K562 (cell line): Measurements from ENCODE around the gene PDZK1. TPM values are rescaled to one million over a fixed set of nuclear protein-coding genes. Genes with fewer than 3 reads are reported as not detected.

Experiments
- ATAC-seq: fragments of 200-7000 bp; cut with Tn5 transposase; 3 replicates; pipeline ENCODE4 v1.9.1; 2020; ENCODE audit warnings: moderate library complexity
- BruUV-seq: library from RNA; stranded (reverse); fragments of 400-500 nt; replicated peaks from 2 replicates; lab custom pipeline; 2021; lab: Mats Ljungman, UMichigan
- CTCF ChIA-PET: fragments of 300-600 bp; formaldehyde crosslinking; extraction: SDS; loops from one replicate; lab custom pipeline; 2021; ENCODE audit warnings: low intra/inter-chr PET ratio; lab: Yijun Ruan, JAX
- POLR2A ChIA-PET: fragments of 300-600, 350-650 bp; sonication (Branson Sonifier 250); formaldehyde crosslinking; extraction: SDS; loops from one replicate; lab custom pipeline; 2021; ENCODE audit warnings: antibody characterized with exemption, inconsistent platforms; lab: Yijun Ruan, JAX
- DNase-seq, 4 experiments: peaks; one replicate each; pipeline versions ENCODE4 v3.0.0 to v3.0.0-alpha.2; 2011 to 2018; ENCODE audit warnings: low spot score in 3 of 4, mixed read lengths in 3 of 4; ENCODE audit errors: extremely low read depth in 1 of 4
- FAIRE-seq: peaks from 2 replicates; lab custom pipeline; 2011; peaks lifted over from hg19 to GRCh38; lab: Jason Lieb, UNC
- H2AFZ ChIP-seq: 2 replicates; pipeline ENCODE4 v1.6.0; 2011; ENCODE audit warnings: low read depth, low read length, control low read depth, inconsistent platforms
- H3K27ac ChIP-seq: fragments of 200-600 bp; 3 replicates; pipeline ENCODE4 v1.8.0; 2011; ENCODE audit warnings: low read depth, mild to moderate bottlenecking, control low read depth, inconsistent platforms, low read length, moderate library complexity, mixed read lengths; ENCODE audit errors: extremely low read depth
- H3K27me3 ChIP-seq, 2 experiments: fragments of 300-600 bp in 1 of 2; 2 replicates in 1 of 2; 3 replicates in 1 of 2; pipeline versions ENCODE4 v1.6.0 to v1.8.0; 2011; ENCODE audit warnings: inconsistent platforms in 2 of 2, low read length in 2 of 2, mild to moderate bottlenecking in 1 of 2, mixed read lengths in 1 of 2, moderate library complexity in 1 of 2; ENCODE audit not compliant: control insufficient read depth in 2 of 2, insufficient read depth in 2 of 2
- H3K36me3 ChIP-seq: fragments of 300-600 bp; 3 replicates; pipeline ENCODE4 v1.8.0; 2011; ENCODE audit warnings: mild to moderate bottlenecking, low read length, inconsistent platforms; ENCODE audit not compliant: control insufficient read depth, insufficient read depth
- H3K4me1 ChIP-seq, 2 experiments: fragments of 200-600 bp in 1 of 2; replicated peaks in 1 of 2; 2 replicates in 1 of 2; 3 replicates in 1 of 2; pipeline versions ENCODE4 v1.5.1 to v1.8.0; 2011; ENCODE audit warnings: inconsistent platforms in 2 of 2, low read length in 2 of 2, mild to moderate bottlenecking in 1 of 2, mixed read lengths in 1 of 2, moderate library complexity in 1 of 2; ENCODE audit not compliant: control insufficient read depth in 2 of 2, insufficient read depth in 2 of 2
- H3K4me2 ChIP-seq: 2 replicates; pipeline ENCODE4 v1.6.1; 2011; ENCODE audit warnings: low read length, control low read depth, inconsistent platforms, mixed read lengths; ENCODE audit not compliant: insufficient read depth
- H3K4me3 ChIP-seq: fragments of 200-600 bp; sonication (generic), shearing (Covaris generic); 2 replicates; pipeline ENCODE4 v1.5.1; 2016; ENCODE audit warnings: control low read depth, inconsistent platforms
- H3K79me2 ChIP-seq: fragments of 200-600 bp; 3 replicates; pipeline ENCODE4 v1.8.0; 2011; ENCODE audit warnings: low read length, inconsistent platforms; ENCODE audit not compliant: control insufficient read depth, insufficient read depth
- H3K9ac ChIP-seq, 2 experiments: 2 replicates each; pipeline versions ENCODE4 v1.6.0 to v1.6.1; 2011; ENCODE audit warnings: low read depth in 2 of 2, low read length in 2 of 2, control low read depth in 1 of 2, inconsistent platforms in 1 of 2, mild to moderate bottlenecking in 1 of 2, mixed read lengths in 1 of 2; ENCODE audit not compliant: insufficient read depth in 1 of 2
- H3K9me1 ChIP-seq: one replicate; pipeline ENCODE4 v1.6.0; 2011; ENCODE audit warnings: inconsistent platforms, mild to moderate bottlenecking, low read length, moderate library complexity; ENCODE audit not compliant: control insufficient read depth, insufficient read depth
- H3K9me3 ChIP-seq: replicated peaks from 2 replicates; pipeline ENCODE4 v1.5.1; 2011; ENCODE audit warnings: low read depth, low read length, inconsistent platforms; ENCODE audit not compliant: control insufficient read depth, insufficient read depth
- H4K20me1 ChIP-seq: replicated peaks from 2 replicates; pipeline ENCODE4 v1.6.1; 2011; ENCODE audit warnings: low read length, inconsistent platforms, mixed read lengths; ENCODE audit not compliant: control insufficient read depth, insufficient read depth
- CEBPB ChIP-seq: fragments of 450-650 bp; IDR thresholded peaks from 2 replicates; pipeline ENCODE4 v1.6.1; 2016; ENCODE audit warnings: missing genetic modification characterization, missing compliant biosample characterization
- CREB1 ChIP-seq, 2 experiments: sonication (generic) in 1 of 2; formaldehyde crosslinking in 1 of 2; IDR thresholded peaks; 2 replicates each; pipeline versions ENCODE4 v1.6.1 to v1.8.0; 2012 to 2022; ENCODE audit warnings: inconsistent platforms in 1 of 2, mild to moderate bottlenecking in 1 of 2, missing genetic modification reagents in 1 of 2, moderate library complexity in 1 of 2
- CREM ChIP-seq: IDR thresholded peaks from 2 replicates; pipeline ENCODE4 v1.6.1; 2014; ENCODE audit warnings: antibody characterized with exemption, low read depth
- E2F3 ChIP-seq: fragments of 250-450 bp; sonication (Bioruptor Pico); IDR thresholded peaks from 2 replicates; pipeline ENCODE4 v1.4.0; 2020; ENCODE audit warnings: mild to moderate bottlenecking
- FIP1L1 ChIP-seq: fragments of 200-400 bp; formaldehyde crosslinking; IDR thresholded peaks from 2 replicates; pipeline ENCODE4 v1.6.1; 2018; ENCODE audit warnings: mild to moderate bottlenecking, low read depth, low read length; ENCODE audit not compliant: poor library complexity, severe bottlenecking
- HNRNPL ChIP-seq: fragments of 200-400 bp; formaldehyde crosslinking; IDR thresholded peaks from 2 replicates; pipeline ENCODE4 v1.6.1; 2017; ENCODE audit warnings: low read depth, mild to moderate bottlenecking, low read length
- JUNB ChIP-seq: fragments of 450-650 bp; formaldehyde crosslinking; conservative IDR thresholded peaks from 2 replicates; pipeline ENCODE4 v1.4.0; 2020; ENCODE audit warnings: mild to moderate bottlenecking
- XRCC3 ChIP-seq: fragments of 450-650 bp; IDR thresholded peaks from 2 replicates; pipeline ENCODE4 v1.6.1; 2017; ENCODE audit warnings: mild to moderate bottlenecking, moderate library complexity
- ZBTB12 ChIP-seq: fragments of 250-450 bp; sonication (Bioruptor Pico); IDR thresholded peaks from 2 replicates; pipeline ENCODE4 v1.4.0; 2020
- ZNF24 ChIP-seq: fragments of 450-650 bp; IDR thresholded peaks from 2 replicates; pipeline ENCODE4 v1.6.1; 2016
- ZNF253 ChIP-seq: fragments of 250-450 bp; sonication (Bioruptor Pico); conservative IDR thresholded peaks from 2 replicates; pipeline ENCODE4 v1.6.1; 2021; ENCODE audit warnings: mild to moderate bottlenecking
- ZNF316 ChIP-seq: fragments of 450-650 bp; IDR thresholded peaks from 2 replicates; pipeline ENCODE4 v1.6.1; 2016
- WGBS: fragments of 100-300 bp; shearing (Covaris generic); methylation state at CpG from one replicate; pipeline ENCODE4 v1.1.6; 2016; ENCODE audit warnings: low coverage, mixed read lengths; ENCODE audit not compliant: insufficient coverage; ENCODE audit errors: missing lambda C conversion rate; 5-methylcytosine and 5-hydroxymethylcytosine counted together
- in situ Hi-C: fragments of 300-500 bp; cut with MboI; formaldehyde crosslinking; loops from 4 replicates; pipeline ENCODE4 v1.15.0; 2018; ENCODE audit warnings: inconsistent platforms, mixed read lengths
- intact Hi-C: fragments of 100-400 bp; cut with micrococcal nuclease; formaldehyde crosslinking; loops from 2 replicates; pipeline ENCODE4 v1.14.2; 2022
- polyA plus RNA-seq, 8 experiments: library from polyadenylated mRNA; depleted of rRNA in 4 of 8; stranded (reverse) in 5 of 8; unstranded in 3 of 8; fragments of >200 nt; fragmentation: Nextera tagmentation in 2 of 8; fragmentation: Illumina TruSeq in 1 of 8; extraction: Ambion mirVana in 2 of 8; extraction: Trizol in 1 of 8; gene quantifications; 2 replicates each; pipeline versions ENCODE4 v1.2.1 to v1.2.3, GENCODE V29; 2011 to 2014; ENCODE audit warnings: inconsistent platforms in 1 of 8, missing spikeins in 1 of 8
- total RNA-seq, 7 experiments: library from RNA; depleted of rRNA in 6 of 7; stranded (reverse); fragments of >200 nt in 6 of 7; fragmentation: Illumina TruSeq in 2 of 7; extraction: Trizol in 2 of 7; gene quantifications; 2 replicates each; pipeline versions ENCODE4 v1.2.1 to v1.2.3, GENCODE V29; 2011 to 2021; ENCODE audit warnings: low replicate concordance in 1 of 7
- TF ChIP-seq, protein P1 (sequence below): fragments of 250-450 bp; sonication (Bioruptor Pico); IDR thresholded peaks from 2 replicates; pipeline ENCODE4 v1.8.0; 2021; ENCODE audit warnings: borderline replicate concordance, mild to moderate bottlenecking, moderate library complexity; ENCODE audit not compliant: poor library complexity, severe bottlenecking

The PDZK1 gene
- total and polyA plus RNA-seq, 9 of the 15 experiments (the other 6 are each of a cell fraction or from before 2014, with no cell fraction given) = 0.04 to 0.22 (median 0.16) TPM; not detected in 2

DNA sequence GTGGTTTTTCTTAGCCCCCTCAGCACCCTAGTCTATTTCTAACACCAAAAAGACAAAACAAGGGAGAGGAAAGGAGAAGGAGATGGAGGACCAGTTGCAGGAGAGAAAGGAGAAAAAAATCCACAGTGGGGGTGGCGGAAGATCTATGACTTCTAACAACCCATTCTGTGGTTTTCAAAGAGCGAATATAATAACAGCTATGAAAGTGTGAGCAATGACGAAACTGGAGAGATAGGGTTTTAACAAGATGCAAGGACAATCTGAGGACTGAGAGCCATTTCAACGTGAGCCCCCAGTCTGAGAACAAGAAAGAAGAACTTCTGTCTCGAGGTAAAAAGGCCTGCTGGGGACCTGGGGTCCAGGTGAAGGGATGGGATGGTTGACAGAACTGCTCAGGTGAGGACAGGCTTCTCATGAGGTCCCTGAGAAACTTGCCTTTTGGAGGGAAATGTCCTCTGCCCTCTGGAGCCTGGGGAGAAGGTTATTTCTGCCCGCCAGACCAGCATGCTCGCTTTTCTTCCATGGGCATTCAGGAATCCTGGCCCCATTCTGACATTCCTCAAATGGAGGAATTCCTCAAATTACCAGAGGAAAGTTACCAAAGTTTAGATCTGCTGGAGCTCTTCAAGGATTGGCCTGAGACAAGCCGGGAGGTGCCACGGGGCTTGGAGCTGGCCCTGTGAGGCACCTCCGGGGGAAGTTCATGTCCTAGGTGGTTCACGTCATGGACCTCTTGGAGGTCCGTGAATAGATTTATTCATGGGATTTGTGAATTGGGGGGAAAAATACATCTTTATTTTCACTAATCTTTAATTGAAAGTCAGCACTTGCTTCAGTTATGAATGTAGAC lies 12.3 kb upstream of the PDZK1 start, which contains the start of gene CD160:
Gene CD160 (plus strand): TSS at position 270 of the 850 bp plus-strand sequence. CDS start 8,829 bp downstream, outside the sequence.
- H3K4me2 ChIP-seq = no peak within 1 kb of the TSS
- peaks cover 4 to 9% of the 10 kb centered on the region in 2 experiments; a peak in 3 of 5 replicates for H3K4me1 ChIP-seq
- 0 out of 2 replicates have a peak within 1 kb of the TSS, but pooled peaks have one; percentile 33 for H2AFZ ChIP-seq
- WGBS = 18% methylated on average over 12 of the region's 12 CpGs
- H3K27me3 ChIP-seq = 0 out of 5 replicates have a peak, but pooled peaks cover 0 to 6% of the 10 kb centered on the region in 2 experiments
- ATAC-seq (no peak), FAIRE-seq (no peak), DNase-seq (no peak)
- no peaks in the 10 kb centered on the region for H3K9me3 ChIP-seq
- H3K27ac ChIP-seq = no peak within 1 kb of the TSS
- BruUV-seq = no TSS peak
- H3K36me3 ChIP-seq = no peaks in the 10 kb centered on the region
- peak within 1 kb of the TSS in 1 of 2 experiments; percentile 50; a peak in 1 of 4 replicates for H3K9ac ChIP-seq
- CTCF ChIA-PET = interaction anchor here (1.2 kb wide), 1 partner anchor 9 kb away, joined by 4 read pairs; no protein-coding TSS in a partner anchor
- POLR2A ChIA-PET = interaction anchor here (0.6 to 1.1 kb wide), 2 partner anchors 14 to 306 kb away, joined by 3 read pairs; no protein-coding TSS in a partner anchor
- H4K20me1 ChIP-seq = no peaks in the 10 kb centered on the region
- intact Hi-C loops = loop anchor here (5.0 to 10.0 kb wide), 2 partner anchors 122 to 295 kb away; no protein-coding TSS in a partner anchor
- TF ChIP-seq HNRNPL = no peak
- TF ChIP-seq ZNF316 = no peak
- no peak for TF ChIP-seq ZNF253 (CRISPR knock-in tag)
- TF ChIP-seq CREM = no peak
- no peak for TF ChIP-seq FIP1L1
- TF ChIP-seq E2F3 (CRISPR knock-in tag) = no peak
- no peak for TF ChIP-seq ZNF24
- TF ChIP-seq XRCC3 = no peak
- no peak for TF ChIP-seq JUNB (CRISPR knock-in tag)
- TF ChIP-seq CREB1 (IDR thresholded peaks at IDR 0.05) = no peak
- no peak for TF ChIP-seq CREB1 (CRISPR knock-in tag; IDR thresholded peaks at IDR 0.05)
- no peak for TF ChIP-seq CEBPB (tag)
- TF ChIP-seq, protein P1, sequence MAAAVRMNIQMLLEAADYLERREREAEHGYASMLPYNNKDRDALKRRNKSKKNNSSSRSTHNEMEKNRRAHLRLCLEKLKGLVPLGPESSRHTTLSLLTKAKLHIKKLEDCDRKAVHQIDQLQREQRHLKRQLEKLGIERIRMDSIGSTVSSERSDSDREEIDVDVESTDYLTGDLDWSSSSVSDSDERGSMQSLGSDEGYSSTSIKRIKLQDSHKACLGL (CRISPR knock-in tag) = no peak
- no peak for TF ChIP-seq ZBTB12
- in situ Hi-C loops = no loop called here
- no peaks in the 10 kb centered on the region for H3K79me2 ChIP-seq
- no peaks in the 10 kb centered on the region for H3K9me1 ChIP-seq
- no peak within 1 kb of the TSS for H3K4me3 ChIP-seq
